Astrocyte of the spinal cord (primary cell): Measurements from ENCODE around the gene RERE.

Experiments used
- DNase-seq: peaks from one replicate; pipeline ENCODE4 v3.0.0; 2011; ENCODE audit warnings: low read depth, low spot score
- H3K4me3 ChIP-seq: 2 replicates; pipeline ENCODE4 v1.5.1; 2011; ENCODE audit warnings: low read depth, mild to moderate bottlenecking, low read length, moderate library complexity
- CTCF ChIP-seq: IDR thresholded peaks from 2 replicates; pipeline ENCODE4 v1.5.1; 2012; ENCODE audit warnings: low read depth, mild to moderate bottlenecking, low read length, inconsistent platforms
- in situ Hi-C: cut with HindIII; loops from 2 replicates; pipeline ENCODE4 v1.10.0; 2017; ENCODE audit warnings: low sequenced_read_pairs

The RERE gene

DNA sequence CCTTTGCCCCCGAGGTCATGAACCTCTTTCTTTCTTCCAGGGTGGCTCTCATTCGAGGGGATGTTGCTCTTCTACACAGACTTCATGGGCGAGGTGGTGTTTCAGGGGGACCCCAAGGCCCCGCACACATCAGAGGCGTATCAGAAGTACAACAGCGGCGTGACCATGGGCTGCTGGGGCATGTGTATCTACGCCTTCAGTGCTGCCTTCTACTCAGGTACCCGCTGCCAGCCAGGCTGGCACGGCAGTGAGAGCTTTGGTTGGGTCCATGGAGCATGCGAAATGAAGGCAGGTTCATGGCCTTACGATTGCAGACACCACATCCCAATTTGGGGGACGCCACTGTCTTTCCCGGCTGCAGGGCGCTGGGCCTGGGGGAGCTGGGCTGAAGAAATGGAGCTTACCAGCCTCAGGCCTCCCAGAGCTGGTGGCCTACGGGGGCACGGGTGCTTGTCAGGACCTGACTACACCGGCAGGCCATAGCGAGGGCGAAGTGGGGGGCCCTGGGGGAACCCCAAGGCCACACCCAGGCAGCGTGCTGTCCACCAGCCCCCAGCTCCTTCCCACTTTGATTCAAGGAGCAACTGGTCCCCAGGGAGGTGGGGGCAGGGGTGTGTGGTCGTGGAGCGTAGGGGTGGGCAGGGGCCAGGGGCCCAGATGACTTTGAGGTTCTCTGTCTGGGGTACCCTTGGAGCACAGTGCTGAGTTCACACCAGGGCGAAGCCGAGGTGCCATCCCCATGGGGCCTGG, 479.5 kb downstream of the RERE start:
- in situ Hi-C loops, result no loop called here
- no peak for TF ChIP-seq CTCF
- H3K4me3 ChIP-seq, result no peak overlapping the region
- no peak for DNase-seq

DNA sequence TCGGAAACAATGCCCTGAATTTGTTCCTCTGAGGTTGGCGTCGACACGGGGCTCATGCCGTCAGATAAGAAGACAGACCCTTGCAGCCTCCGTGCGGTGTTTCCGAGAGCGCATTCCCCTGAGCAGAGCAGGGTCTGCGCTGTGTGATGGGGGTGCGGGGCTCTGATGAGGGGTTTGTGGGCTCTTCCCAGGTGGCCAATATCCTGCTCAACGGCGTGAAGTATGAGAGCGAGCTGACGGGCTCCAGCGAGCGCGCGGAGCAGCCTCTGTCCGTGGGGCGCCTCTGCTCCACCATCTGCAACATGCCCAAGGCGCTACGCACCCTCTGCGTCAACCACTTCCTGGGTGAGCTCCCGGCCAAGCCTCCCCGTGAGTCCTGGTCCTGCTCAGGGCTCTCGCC, 482.2 kb downstream of the RERE start:
- H3K4me3 ChIP-seq, result no peak overlapping the region
- no peak for TF ChIP-seq CTCF
- in situ Hi-C loops, result no loop called here
- no peak for DNase-seq

DNA sequence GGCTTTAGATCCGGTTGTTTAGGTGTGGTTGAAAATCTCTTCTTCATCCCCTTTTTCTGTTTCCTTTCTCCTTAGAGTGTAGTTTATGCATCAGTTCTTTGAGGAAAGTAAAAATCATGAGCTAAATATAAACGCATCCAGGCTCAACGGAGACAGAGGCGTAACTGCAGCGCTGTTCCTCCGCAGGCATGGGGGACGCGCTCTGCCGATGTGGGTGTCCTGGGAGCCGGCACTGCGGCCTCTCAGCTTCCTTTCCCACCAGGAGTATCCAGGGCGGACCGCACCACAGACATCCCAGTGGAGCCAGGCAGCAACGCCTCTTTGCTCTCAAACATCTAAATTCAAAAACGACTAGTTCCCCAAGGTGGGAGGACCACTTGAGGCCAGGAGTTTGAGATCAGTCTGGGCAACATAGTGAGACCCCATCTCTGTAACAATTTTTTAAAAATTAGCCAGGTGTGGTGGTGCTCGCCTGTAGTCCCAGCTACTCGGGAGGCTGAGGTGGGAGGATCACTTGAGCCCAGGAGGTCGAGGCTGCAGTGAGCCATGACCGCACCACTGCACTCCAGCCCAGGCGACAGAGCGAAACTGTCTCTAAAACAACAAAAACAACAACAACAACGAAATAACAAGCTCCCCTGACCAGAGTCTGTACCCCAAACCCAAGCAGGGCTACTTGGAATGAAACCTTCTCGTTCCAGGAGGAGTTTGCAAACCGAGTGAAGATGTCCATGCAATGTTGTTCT, 483.2 kb downstream of the RERE start:
- in situ Hi-C loops, result no loop called here
- no peak for TF ChIP-seq CTCF
- H3K4me3 ChIP-seq, result no peak overlapping the region
- DNase-seq, result no peak

- DNase-seq, result no peak
- no peak for TF ChIP-seq CTCF
- H3K4me3 ChIP-seq, result no peak overlapping the region
- in situ Hi-C loops, result no loop called here
Measured at GRCh38 chr1:8333246-8333987, 484.0 kb downstream of the RERE start.

DNA sequence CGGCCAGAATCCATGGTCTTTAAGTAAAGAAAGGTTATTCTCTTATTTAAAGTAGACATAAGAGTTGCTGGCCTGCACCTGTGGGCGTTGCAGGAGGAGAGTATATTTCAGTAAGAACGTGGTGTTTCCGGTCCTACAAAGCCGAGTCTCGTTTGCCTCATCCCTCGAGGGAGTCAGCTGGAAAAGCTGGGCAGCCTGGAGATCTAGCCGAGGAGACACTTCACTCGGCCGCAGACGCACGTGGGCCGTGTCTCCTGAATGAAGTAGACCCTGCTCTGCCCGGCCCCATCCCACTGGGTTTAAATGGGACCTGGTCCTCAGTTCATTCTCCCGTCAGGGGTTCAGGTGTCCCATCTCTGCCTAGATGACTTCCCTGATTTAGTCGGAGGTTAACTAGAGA, 484.6 kb downstream of the RERE start:
- no peak overlapping the region for H3K4me3 ChIP-seq
- TF ChIP-seq CTCF, result no peak
- no peak for DNase-seq
- in situ Hi-C loops, result no loop called here

DNA sequence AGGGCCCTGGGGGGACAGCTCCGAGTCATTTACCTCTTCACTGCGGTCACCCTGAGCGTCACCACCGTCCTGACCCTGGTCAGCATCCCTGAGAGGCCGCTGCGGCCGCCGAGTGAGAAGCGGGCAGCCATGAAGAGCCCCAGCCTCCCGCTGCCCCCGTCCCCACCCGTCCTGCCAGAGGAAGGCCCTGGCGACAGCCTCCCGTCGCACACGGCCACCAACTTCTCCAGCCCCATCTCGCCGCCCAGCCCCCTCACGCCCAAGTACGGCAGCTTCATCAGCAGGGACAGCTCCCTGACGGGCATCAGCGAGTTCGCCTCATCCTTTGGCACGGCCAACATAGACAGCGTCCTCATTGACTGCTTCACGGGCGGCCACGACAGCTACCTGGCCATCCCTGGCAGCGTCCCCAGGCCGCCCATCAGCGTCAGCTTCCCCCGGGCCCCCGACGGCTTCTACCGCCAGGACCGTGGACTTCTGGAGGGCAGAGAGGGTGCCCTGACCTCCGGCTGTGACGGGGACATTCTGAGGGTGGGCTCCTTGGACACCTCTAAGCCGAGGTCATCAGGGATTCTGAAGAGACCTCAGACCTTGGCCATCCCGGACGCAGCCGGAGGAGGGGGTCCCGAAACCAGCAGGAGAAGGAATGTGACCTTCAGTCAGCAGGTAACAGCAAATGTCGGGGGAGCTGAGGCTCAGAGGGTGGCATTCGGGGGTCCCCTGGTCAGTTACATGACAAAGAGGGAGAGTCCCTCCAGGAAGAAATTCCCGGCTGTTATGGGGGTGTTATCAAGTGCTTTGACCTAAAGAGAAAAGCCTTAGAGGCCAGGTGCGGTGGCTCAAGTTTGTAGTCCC, 486.9 kb downstream of the RERE start:
- TF ChIP-seq CTCF, result no peak
- no peak for DNase-seq
- H3K4me3 ChIP-seq, result no peak overlapping the region
- in situ Hi-C loops, result no loop called here
